Neural cell (in vitro differentiated cells): ENCODE measurements around the gene SMIM11. TPM values are rescaled to one million over a fixed set of nuclear protein-coding genes. Genes with fewer than 3 reads are reported as not detected.

Experiments
- H2AFZ ChIP-seq: fragments of 200-600, 300-800 bp; sonication (generic), shearing (Covaris generic); 2 replicates; pipeline ENCODE4 v1.6.0; 2014; ENCODE audit warnings: low read depth, mild to moderate bottlenecking, antibody characterized with exemption, low read length, moderate library complexity
- H3F3A ChIP-seq: fragments of 200-600 bp; shearing (Covaris generic); 2 replicates; pipeline ENCODE4 v1.6.1; 2016; ENCODE audit warnings: mild to moderate bottlenecking, moderate library complexity, mixed read lengths, antibody characterized with exemption, low read length; ENCODE audit not compliant: insufficient read depth, poor library complexity, severe bottlenecking
- H3K27ac ChIP-seq: fragments of 200-600, 300-800 bp; sonication (generic), shearing (Covaris generic); 2 replicates; pipeline ENCODE4 v1.5.1; 2014; ENCODE audit warnings: mild to moderate bottlenecking, low read length, moderate library complexity
- H3K27me3 ChIP-seq: fragments of 300-800, 200-600 bp; sonication (generic), shearing (Covaris generic); 2 replicates; pipeline ENCODE4 v1.6.0; 2014; ENCODE audit warnings: mild to moderate bottlenecking, low read depth, low read length, moderate library complexity; ENCODE audit not compliant: insufficient read depth
- H3K36me3 ChIP-seq: fragments of 300-800, 200-600 bp; sonication (generic), shearing (Covaris generic); 2 replicates; pipeline ENCODE4 v1.5.1; 2014; ENCODE audit warnings: mild to moderate bottlenecking, antibody characterized with exemption, low read length, moderate library complexity; ENCODE audit not compliant: insufficient read depth
- H3K4me2 ChIP-seq: fragments of 300-800, 200-600 bp; sonication (generic), shearing (Covaris generic); 2 replicates; pipeline ENCODE4 v1.6.0; 2014; ENCODE audit warnings: mild to moderate bottlenecking, low read length
- H3K4me3 ChIP-seq: fragments of 300-800, 200-600 bp; sonication (generic), shearing (Covaris generic); 2 replicates; pipeline ENCODE4 v1.5.1; 2014; ENCODE audit warnings: mild to moderate bottlenecking, low read length, moderate library complexity
- H3K79me2 ChIP-seq: fragments of 200-600 bp; shearing (Covaris generic); replicated peaks from 2 replicates; pipeline ENCODE4 v1.6.0; 2014; ENCODE audit warnings: mild to moderate bottlenecking, low read length, moderate library complexity; ENCODE audit not compliant: insufficient read depth
- H3K9ac ChIP-seq: fragments of 300-800, 200-600 bp; sonication (generic), shearing (Covaris generic); 2 replicates; pipeline ENCODE4 v1.6.1; 2016; ENCODE audit warnings: mild to moderate bottlenecking, low read length, mixed read lengths
- H3K9me2 ChIP-seq: fragments of 200-600 bp; shearing (Covaris generic); 2 replicates; pipeline ENCODE4 v1.6.1; 2016; ENCODE audit warnings: mild to moderate bottlenecking, low read length, mixed read lengths; ENCODE audit not compliant: insufficient read depth
- H3K9me3 ChIP-seq: fragments of 200-600, 300-800 bp; sonication (generic), shearing (Covaris generic); 2 replicates; pipeline ENCODE4 v1.6.1; 2016; ENCODE audit warnings: mild to moderate bottlenecking, mixed run types, low read length, moderate library complexity, mixed read lengths
- H4K20me1 ChIP-seq: fragments of 200-600 bp; shearing (Covaris generic); 2 replicates; pipeline ENCODE4 v1.6.1; 2016; ENCODE audit warnings: mild to moderate bottlenecking, mixed run types; ENCODE audit not compliant: insufficient read depth
- CTCF ChIP-seq: fragments of 450-650 bp; IDR thresholded peaks from 2 replicates; pipeline ENCODE4 v1.5.1; 2014; ENCODE audit warnings: antibody characterized with exemption, mild to moderate bottlenecking, moderate library complexity; ENCODE audit not compliant: poor library complexity, severe bottlenecking
- EP300 ChIP-seq: fragments of 450-650 bp; conservative IDR thresholded peaks from 2 replicates; pipeline ENCODE4 v1.6.1; 2014; ENCODE audit warnings: antibody characterized with exemption, mild to moderate bottlenecking, moderate library complexity; ENCODE audit not compliant: poor library complexity, severe bottlenecking
- EZH2 ChIP-seq: fragments of 200-600, 300-800 bp; shearing (Covaris generic), sonication (generic); IDR thresholded peaks from 2 replicates; pipeline ENCODE4 v1.6.1; 2014; ENCODE audit warnings: antibody characterized with exemption, low read length, borderline replicate concordance, mild to moderate bottlenecking; ENCODE audit not compliant: insufficient read depth, poor library complexity, severe bottlenecking
- MXI1 ChIP-seq: fragments of 450-650 bp; conservative IDR thresholded peaks from 2 replicates; pipeline ENCODE4 v1.6.1; 2014; ENCODE audit warnings: antibody characterized with exemption, mild to moderate bottlenecking; ENCODE audit not compliant: poor library complexity, severe bottlenecking
- POLR2AphosphoS5 ChIP-seq: IDR thresholded peaks from 2 replicates; pipeline ENCODE4 v1.6.1; 2012
- RAD21 ChIP-seq: fragments of 450-650 bp; conservative IDR thresholded peaks from 2 replicates; pipeline ENCODE4 v1.6.1; 2014; ENCODE audit warnings: antibody characterized with exemption, mild to moderate bottlenecking, moderate library complexity
- REST ChIP-seq: IDR thresholded peaks from 2 replicates; pipeline ENCODE4 v1.6.1; 2012; ENCODE audit warnings: borderline replicate concordance
- SMC3 ChIP-seq: fragments of 450-650 bp; conservative IDR thresholded peaks from 2 replicates; pipeline ENCODE4 v1.6.1; 2014; ENCODE audit warnings: antibody characterized with exemption, mild to moderate bottlenecking, moderate library complexity; ENCODE audit not compliant: poor library complexity
- TAF1 ChIP-seq: IDR thresholded peaks from 2 replicates; pipeline ENCODE4 v1.6.1; 2012; ENCODE audit warnings: low read depth
- polyA plus RNA-seq: library from polyadenylated mRNA; depleted of rRNA; stranded (reverse); fragments of >200 nt; gene quantifications from 2 replicates; pipeline ENCODE4 v1.2.3, GENCODE V29; 2014

SMIM11 gene
- polyA plus RNA-seq, 1 donor from 2014 or later = 100 TPM

GRCh38 chr21:34338226-34338625 is 37.1 kb upstream of the SMIM11 start:
- Histone ChIP-seq H3K9me2 (no peaks in the 10 kb centered on the region), H3K4me3 (no peak overlapping the region), H3K79me2 (no peaks in the 10 kb centered on the region), H4K20me1 (no peaks in the 10 kb centered on the region), H3K27me3 (no peaks in the 10 kb centered on the region), H3K27ac (no peak overlapping the region), H2AFZ (no peak overlapping the region), H3K36me3 (no peaks in the 10 kb centered on the region), H3F3A (no peaks in the 10 kb centered on the region), H3K9me3 (no peaks in the 10 kb centered on the region), H3K4me2 (no peak overlapping the region), H3K9ac (no peak overlapping the region)
- TF ChIP-seq REST (no peak), TAF1 (no peak), POLR2AphosphoS5 (no peak), RAD21 (no peak), SMC3 (no peak), EZH2 (no peak), EP300 (no peak), MXI1 (no peak), CTCF (no peak)

- H3K27me3 ChIP-seq = no peaks in the 10 kb centered on the region
- H4K20me1 ChIP-seq = no peaks in the 10 kb centered on the region
- H3K27ac ChIP-seq = no peak overlapping the region
- no peak overlapping the region for H3K4me2 ChIP-seq
- H3K4me3 ChIP-seq = no peak overlapping the region
- no peaks in the 10 kb centered on the region for H3F3A ChIP-seq
- H3K79me2 ChIP-seq = no peaks in the 10 kb centered on the region
- H3K9me2 ChIP-seq = no peaks in the 10 kb centered on the region
- H3K9ac ChIP-seq = no peak overlapping the region
- no peaks in the 10 kb centered on the region for H3K36me3 ChIP-seq
- H2AFZ ChIP-seq = no peak overlapping the region
- H3K9me3 ChIP-seq = no peaks in the 10 kb centered on the region
- no peak for TF ChIP-seq MXI1
- no peak for TF ChIP-seq EP300
- TF ChIP-seq EZH2 = no peak
- TF ChIP-seq REST = no peak
- no peak for TF ChIP-seq RAD21
- TF ChIP-seq TAF1 = no peak
- no peak for TF ChIP-seq SMC3
- no peak for TF ChIP-seq CTCF
- no peak for TF ChIP-seq POLR2AphosphoS5
These were observed 35.2 kb upstream of the SMIM11 start for GRCh38 chr21:34340061-34340460.
